Measurements from ENCODE around the gene ZNF562.

GRCh38 chr19:9622531-9622930 is 52.4 kb downstream of the ZNF562 start:
- no peak for TF ChIP-seq POLR2AphosphoS5 (IDR thresholded peaks at IDR 0.05; ENCODE audit: low read depth, low read length)
- TF ChIP-seq SIN3A (IDR thresholded peaks at IDR 0.05; ENCODE audit: borderline replicate concordance, insufficient read depth, low read length), result no peak
- TF ChIP-seq TAF1 (IDR thresholded peaks at IDR 0.05; ENCODE audit: borderline replicate concordance, insufficient read depth, low read length), result no peak
